Nephron (organoid): ENCODE data around the gene BOD1L2.

Experiments used
- H3K27ac Mint-ChIP-seq, 3 experiments: 2 replicates each; pipeline ENCODE4 v1.8.0; 2020; ENCODE audit warnings: mixed read lengths in 3 of 3, mild to moderate bottlenecking in 2 of 3, moderate library complexity in 1 of 3
- H3K27me3 Mint-ChIP-seq: 2 replicates; pipeline ENCODE4 v1.8.0; 2021; ENCODE audit warnings: low read depth, mild to moderate bottlenecking, moderate library complexity, mixed read lengths
- H3K36me3 Mint-ChIP-seq: 2 replicates; pipeline ENCODE4 v1.8.0; 2020; ENCODE audit warnings: low read depth, mixed read lengths
- H3K4me1 Mint-ChIP-seq: 2 replicates; pipeline ENCODE4 v1.8.0; 2020; ENCODE audit warnings: mixed read lengths
- H3K4me3 Mint-ChIP-seq, 3 experiments: 2 replicates each; pipeline ENCODE4 v1.8.0; 2020; ENCODE audit warnings: mild to moderate bottlenecking in 3 of 3, mixed read lengths in 3 of 3, moderate library complexity in 2 of 3
- H3K9me3 Mint-ChIP-seq: 2 replicates; pipeline ENCODE4 v1.8.0; 2020; ENCODE audit warnings: mixed read lengths
- CTCF ChIP-seq, 3 experiments: fragments of 200-600 bp; sonication (generic); IDR thresholded peaks; one replicate each; pipeline ENCODE4 v1.5.0; 2021; ENCODE audit warnings: antibody characterized with exemption in 3 of 3; ENCODE audit not compliant: unreplicated experiment in 3 of 3

Gene BOD1L2

GRCh38 chr18:57197261-57197660, 50.4 kb downstream of the BOD1L2 start:
- Mint-ChIP-seq H3K36me3 (no peaks in the 10 kb centered on the region), H3K4me3 (no peak overlapping the region), H3K4me1 (no peaks in the 10 kb centered on the region), H3K27ac (no peak overlapping the region), H3K9me3 (no peaks in the 10 kb centered on the region), H3K27me3 (peaks cover 24% of the 10 kb centered on the region)
- no peak for TF ChIP-seq CTCF (IDR thresholded peaks at IDR 0.05; ENCODE audit: unreplicated experiment in 3 of 3)

GRCh38 chr18:57198073-57198472, 51.2 kb downstream of the BOD1L2 start:
- no peaks in the 10 kb centered on the region for H3K4me1 Mint-ChIP-seq
- H3K27ac Mint-ChIP-seq = no peak overlapping the region
- H3K27me3 Mint-ChIP-seq = peaks cover 20% of the 10 kb centered on the region
- no peaks in the 10 kb centered on the region for H3K36me3 Mint-ChIP-seq
- TF ChIP-seq CTCF (IDR thresholded peaks at IDR 0.05; ENCODE audit: unreplicated experiment in 3 of 3) = no peak
- no peak overlapping the region for H3K4me3 Mint-ChIP-seq
- H3K9me3 Mint-ChIP-seq = no peaks in the 10 kb centered on the region
